GM15510 (cell line): ENCODE measurements around the gene C17orf100.

Experiments used
- POLR2A ChIP-seq: IDR thresholded peaks from 3 replicates; pipeline ENCODE4 v1.6.1; 2011; ENCODE audit warnings: borderline replicate concordance; ENCODE audit not compliant: insufficient read length; ENCODE audit errors: extremely low read depth

The C17orf100 gene

DNA sequence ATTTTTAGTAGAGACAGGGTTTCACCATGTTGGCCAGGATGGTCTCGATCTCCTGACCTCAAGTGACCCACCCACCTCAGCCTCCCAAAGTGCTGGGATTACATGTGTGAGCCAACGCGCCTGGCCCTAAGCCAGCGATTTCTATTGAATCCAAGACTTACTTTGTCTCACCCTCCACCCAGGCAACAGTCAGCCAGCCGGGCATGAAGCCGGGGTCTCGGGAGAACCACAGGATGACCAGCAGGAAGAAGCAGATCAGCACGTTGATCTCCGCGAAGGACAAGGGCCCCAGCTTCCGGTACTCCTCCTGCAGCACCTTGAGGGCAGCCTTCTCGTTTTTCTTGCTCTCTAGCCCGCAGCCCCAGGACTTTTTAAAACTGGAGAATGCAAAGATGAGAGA, 44.0 kb downstream of the C17orf100 start:
- no peak for TF ChIP-seq POLR2A

DNA sequence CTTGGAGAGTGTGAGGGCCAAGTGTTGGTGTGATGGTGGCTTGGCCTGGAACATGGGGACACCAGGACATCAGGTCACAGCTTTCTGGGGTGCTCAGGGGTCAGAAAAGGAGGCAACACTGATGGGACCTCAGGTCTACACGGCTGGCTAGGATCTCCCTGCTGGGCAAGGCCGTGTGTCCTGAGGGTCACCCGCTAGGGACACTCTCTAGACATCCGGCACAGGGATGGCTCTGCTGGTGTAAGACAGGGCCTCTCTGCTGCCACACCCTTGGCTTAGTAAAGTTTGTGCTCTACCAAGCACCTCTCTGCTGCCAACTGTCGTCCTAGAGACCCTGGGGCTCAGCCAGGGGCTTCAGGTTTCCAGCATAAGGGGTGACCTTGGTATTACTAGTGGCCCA, 45.3 kb downstream of the C17orf100 start:
- no peak for TF ChIP-seq POLR2A

DNA sequence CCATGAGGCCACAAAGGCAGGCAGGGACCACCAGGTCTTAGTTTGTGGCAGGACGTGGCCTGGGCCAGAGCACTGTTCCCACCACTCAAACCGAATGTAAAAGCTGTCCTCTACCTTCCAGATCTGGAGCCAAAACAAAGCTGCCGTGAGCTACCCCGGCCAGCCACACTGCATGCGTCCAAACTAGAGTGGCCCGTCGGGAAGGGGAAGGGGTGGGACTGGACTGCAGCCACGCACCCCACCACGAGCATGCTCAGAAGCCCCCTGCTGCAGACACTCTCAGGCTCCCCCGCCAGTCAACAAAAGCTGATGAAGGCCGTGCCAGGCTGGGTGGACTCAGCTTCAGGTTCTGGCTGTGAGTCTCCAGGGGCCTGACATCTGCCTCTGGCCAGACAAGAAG, 46.4 kb downstream of the C17orf100 start:
- TF ChIP-seq POLR2A, result no peak

DNA sequence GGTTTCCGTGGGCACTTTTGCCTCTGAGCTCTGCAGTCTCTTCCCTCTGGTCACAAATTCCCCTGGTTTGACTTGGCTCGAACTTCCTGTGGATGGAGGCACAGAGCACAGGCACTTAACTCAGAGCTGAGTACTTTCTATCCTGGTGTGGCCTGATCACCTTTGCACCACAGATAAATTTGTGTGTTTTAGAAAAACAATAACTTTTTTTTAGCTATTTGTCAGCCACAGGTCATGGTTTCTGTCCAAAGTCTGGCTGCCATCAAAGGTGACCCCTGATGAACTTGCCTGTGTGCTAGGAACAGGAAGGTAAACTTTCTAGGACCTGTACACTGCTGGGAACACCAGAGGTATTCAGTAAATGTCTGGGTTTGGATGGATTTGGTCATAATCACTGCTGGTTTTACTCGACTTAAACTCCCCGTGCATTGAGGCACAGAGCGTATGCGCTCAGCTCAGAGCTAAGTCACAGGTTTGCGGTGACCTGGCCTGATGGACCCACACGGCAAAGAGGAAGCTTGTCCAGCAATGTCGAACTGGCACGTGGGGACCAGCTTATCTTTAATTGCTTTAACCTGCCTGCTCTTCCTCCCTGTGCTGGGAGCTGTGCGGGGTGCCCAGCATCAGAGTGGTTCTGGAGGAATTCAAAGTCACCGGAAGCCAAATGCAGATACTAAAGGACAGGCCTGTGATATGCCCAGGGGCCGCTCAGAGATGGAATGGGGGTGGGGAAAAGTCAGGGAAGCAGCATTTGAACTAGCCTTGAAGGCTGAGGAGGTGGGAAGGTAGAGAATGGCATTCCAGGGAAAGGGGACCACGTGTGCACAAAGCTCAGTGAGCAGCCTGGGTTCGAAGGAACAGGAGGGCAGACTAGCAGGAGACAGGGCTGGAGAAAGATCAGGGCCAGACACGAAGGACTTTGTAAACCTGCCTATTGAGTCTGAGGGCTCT, 48.7 kb downstream of the C17orf100 start:
- no peak for TF ChIP-seq POLR2A

DNA sequence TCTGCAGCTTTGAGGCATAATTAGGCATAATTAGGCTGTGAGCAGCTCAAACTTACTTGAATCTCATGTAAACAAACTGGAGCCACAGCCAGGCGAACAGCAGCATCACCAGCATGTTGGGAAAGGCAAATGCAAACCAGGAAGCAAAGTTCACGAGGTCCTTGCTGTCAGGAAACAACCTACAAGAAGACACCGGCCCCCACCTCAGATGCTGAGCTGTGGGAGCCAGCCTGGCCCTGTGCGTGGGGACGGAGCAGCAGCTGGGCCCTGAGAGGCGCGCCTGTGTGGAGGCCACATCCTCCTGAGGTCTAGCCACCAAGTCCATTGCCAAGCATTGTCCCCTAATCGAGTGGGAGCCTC, 49.4 kb downstream of the C17orf100 start:
- TF ChIP-seq POLR2A, result no peak

DNA sequence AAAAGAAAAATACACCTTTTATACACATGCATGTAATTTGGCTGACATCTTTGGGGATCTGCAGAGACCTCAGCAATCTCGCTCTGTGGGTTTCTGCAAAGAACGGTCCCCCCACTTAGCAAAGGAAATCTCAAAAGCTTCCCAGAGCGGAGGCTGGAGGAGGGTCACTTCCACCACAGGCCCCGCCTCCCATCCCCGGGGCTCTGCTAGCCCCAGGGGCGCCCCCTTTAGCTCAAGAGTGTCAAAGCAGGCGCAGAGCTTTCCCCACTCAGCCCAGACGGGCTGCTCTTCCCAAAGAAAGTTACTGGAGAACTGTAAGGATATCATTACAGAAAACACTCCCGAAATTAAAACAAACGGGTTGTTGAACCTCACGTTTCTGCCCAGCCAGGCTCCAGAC, 50.2 kb downstream of the C17orf100 start:
- TF ChIP-seq POLR2A, result no peak

DNA sequence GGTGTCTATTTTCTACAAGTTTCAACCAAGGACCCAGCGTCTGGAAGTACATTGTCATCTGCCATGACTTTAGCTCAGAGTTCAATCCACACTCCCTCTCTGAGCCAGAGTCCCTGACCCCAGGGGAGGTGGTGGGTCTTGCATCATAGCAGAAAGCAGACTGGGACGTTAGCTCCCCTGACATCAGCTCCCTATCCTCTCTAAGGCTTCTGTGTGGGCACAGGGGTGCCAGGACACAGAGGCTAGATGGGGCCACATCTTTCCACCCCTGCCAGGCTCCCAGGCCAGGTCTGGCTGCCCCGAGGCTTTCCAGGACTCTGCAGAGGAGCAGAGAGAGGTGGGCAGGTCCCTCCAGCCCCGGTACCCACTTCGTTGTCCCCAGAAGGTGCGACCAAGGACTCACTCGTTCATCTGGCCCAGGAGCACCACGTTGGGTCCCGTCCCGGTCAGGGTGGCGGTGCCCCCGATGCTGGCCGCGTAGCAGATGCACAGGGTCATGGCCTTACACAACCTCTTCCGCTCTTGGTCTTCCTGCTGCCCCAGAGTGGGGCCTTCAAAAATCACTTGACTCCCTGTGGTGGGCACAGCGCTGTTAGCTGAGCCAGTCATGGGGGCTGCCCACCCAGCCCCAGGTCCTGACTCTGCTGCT, 51.1 kb downstream of the C17orf100 start:
- no peak for TF ChIP-seq POLR2A
